SK-N-SH (cell line): ENCODE measurements around the gene S100B. TPM values are rescaled to one million over a fixed set of nuclear protein-coding genes. Genes with fewer than 3 reads are reported as not detected.

ENCODE experiments used
- CTCF ChIA-PET: fragments of 300-600, 350-600 bp; formaldehyde crosslinking; extraction: SDS; loops from one replicate; lab custom pipeline; 2021; lab: Yijun Ruan, JAX
- POLR2A ChIA-PET: fragments of 350-600 bp; sonication (Branson Sonifier 250); formaldehyde crosslinking; extraction: SDS; loops from one replicate; lab custom pipeline; 2020; ENCODE audit warnings: antibody characterized with exemption, inconsistent platforms; lab: Yijun Ruan, JAX
- DNase-seq: peaks from one replicate; pipeline ENCODE4 v3.0.0; 2012
- H2AFZ ChIP-seq: fragments of 200-600 bp; sonication (generic); 2 replicates; pipeline ENCODE4 v1.8.1; 2016; ENCODE audit warnings: antibody characterized with exemption, mild to moderate bottlenecking, low read depth
- H3F3A ChIP-seq: fragments of 200-600 bp; sonication (generic); replicated peaks from 2 replicates; pipeline ENCODE3; 2016; ENCODE audit warnings: antibody characterized with exemption, mild to moderate bottlenecking; ENCODE audit not compliant: insufficient read depth
- H3K27ac ChIP-seq, 2 experiments: fragments of 200-500 bp in 1 of 2; fragments of 200-600 bp in 1 of 2; sonication (Bioruptor generic) in 1 of 2; sonication (generic), shearing (Covaris generic) in 1 of 2; 2 replicates each; pipeline versions ENCODE4 v1.5.1 to v1.6.1; 2014 to 2016; ENCODE audit warnings: low read depth in 2 of 2, inconsistent platforms in 1 of 2, low read length in 1 of 2, mild to moderate bottlenecking in 1 of 2, mixed read lengths in 1 of 2
- H3K27me3 ChIP-seq: fragments of 200-600 bp; sonication (generic), shearing (Covaris generic); 2 replicates; pipeline ENCODE4 v1.6.1; 2016; ENCODE audit warnings: mixed run types; ENCODE audit not compliant: insufficient read depth
- H3K36me3 ChIP-seq, 2 experiments: fragments of 200-500 bp in 1 of 2; fragments of 200-600 bp in 1 of 2; sonication (Bioruptor generic) in 1 of 2; sonication (generic) in 1 of 2; replicated peaks in 1 of 2; 2 replicates each; pipeline versions ENCODE3 to v1.5.1; 2014 to 2016; ENCODE audit warnings: low read length in 1 of 2, mild to moderate bottlenecking in 1 of 2; ENCODE audit not compliant: insufficient read depth in 2 of 2, control insufficient read depth in 1 of 2
- H3K4me1 ChIP-seq, 2 experiments: fragments of 200-500 bp in 1 of 2; fragments of 200-600 bp in 1 of 2; sonication (Bioruptor generic) in 1 of 2; sonication (generic), shearing (Covaris generic) in 1 of 2; 2 replicates each; pipeline versions ENCODE4 v1.5.1 to v1.6.1; 2014 to 2016; ENCODE audit warnings: low read depth in 1 of 2, low read length in 1 of 2, mixed run types in 1 of 2; ENCODE audit not compliant: insufficient read depth in 2 of 2, control insufficient read depth in 1 of 2
- H3K4me2 ChIP-seq: fragments of 200-600 bp; sonication (generic), shearing (Covaris generic); 2 replicates; pipeline ENCODE4 v1.6.1; 2017; ENCODE audit warnings: mixed run types
- H3K4me3 ChIP-seq, 2 experiments: fragments of 200-500 bp in 1 of 2; fragments of 200-600 bp in 1 of 2; sonication (Bioruptor generic) in 1 of 2; sonication (generic), shearing (Covaris generic) in 1 of 2; 2 replicates each; pipeline versions ENCODE4 v1.5.1 to v1.8.1; 2014 to 2016; ENCODE audit warnings: low read depth in 2 of 2, inconsistent platforms in 1 of 2, low read length in 1 of 2, mild to moderate bottlenecking in 1 of 2, mixed read lengths in 1 of 2, moderate library complexity in 1 of 2
- H3K79me2 ChIP-seq: fragments of 200-600 bp; sonication (generic); 2 replicates; pipeline ENCODE4 v1.8.1; 2017; ENCODE audit warnings: mild to moderate bottlenecking; ENCODE audit not compliant: insufficient read depth
- H3K9ac ChIP-seq: fragments of 200-600 bp; sonication (generic); 2 replicates; pipeline ENCODE4 v1.6.1; 2017; ENCODE audit warnings: mixed run types
- H3K9me2 ChIP-seq: fragments of 200-600 bp; sonication (generic); 2 replicates; pipeline ENCODE4 v1.6.1; 2017; ENCODE audit warnings: mixed run types
- H3K9me3 ChIP-seq: fragments of 200-600 bp; sonication (generic); 2 replicates; pipeline ENCODE4 v1.6.1; 2017; ENCODE audit warnings: mixed run types, mild to moderate bottlenecking, moderate library complexity
- H4K20me1 ChIP-seq: fragments of 200-600 bp; sonication (generic); 2 replicates; pipeline ENCODE4 v1.6.1; 2017; ENCODE audit warnings: mild to moderate bottlenecking, mixed run types; ENCODE audit not compliant: insufficient read depth
- CTCF ChIP-seq: fragments of 200-600 bp; sonication (generic); IDR thresholded peaks from 2 replicates; pipeline ENCODE4 v1.6.1; 2017; ENCODE audit warnings: antibody characterized with exemption, mild to moderate bottlenecking, moderate library complexity
- ELF1 ChIP-seq: IDR thresholded peaks from 2 replicates; pipeline ENCODE4 v1.4.0; 2012
- EZH2phosphoT487 ChIP-seq: fragments of 200-600 bp; sonication (generic); IDR thresholded peaks from 2 replicates; pipeline ENCODE4 v1.6.1; 2017; ENCODE audit warnings: low read depth, mixed run types, mild to moderate bottlenecking, antibody characterized with exemption, moderate library complexity, borderline replicate concordance
- FOSL2 ChIP-seq: IDR thresholded peaks from 2 replicates; pipeline ENCODE4 v1.4.0; 2012; ENCODE audit warnings: low read depth, mild to moderate bottlenecking, moderate library complexity, borderline replicate concordance
- GABPA ChIP-seq: IDR thresholded peaks from 2 replicates; pipeline ENCODE4 v1.4.0; 2012; ENCODE audit warnings: low read depth, mild to moderate bottlenecking
- IRF3 ChIP-seq: fragments of 150-350 bp; IDR thresholded peaks from 2 replicates; pipeline ENCODE4 v1.6.1; 2016; ENCODE audit warnings: mild to moderate bottlenecking, low read depth, low read length
- JUND ChIP-seq: IDR thresholded peaks from 2 replicates; pipeline ENCODE4 v1.4.0; 2012
- MAX ChIP-seq: IDR thresholded peaks from 2 replicates; pipeline ENCODE4 v1.4.0; 2012; ENCODE audit warnings: low read depth
- MEF2A ChIP-seq: IDR thresholded peaks from 2 replicates; pipeline ENCODE4 v1.4.0; 2012; ENCODE audit warnings: low read depth, borderline replicate concordance
- NRF1 ChIP-seq: IDR thresholded peaks from 2 replicates; pipeline ENCODE4 v1.6.1; 2012; ENCODE audit warnings: low read depth, mild to moderate bottlenecking, low read length
- POLR2AphosphoS5 ChIP-seq: IDR thresholded peaks from 2 replicates; pipeline ENCODE4 v1.6.1; 2012; ENCODE audit warnings: low read depth, low read length
- RCOR1 ChIP-seq: fragments of 150-350 bp; IDR thresholded peaks from 2 replicates; pipeline ENCODE4 v1.6.1; 2017; ENCODE audit warnings: antibody characterized with exemption, low read length
- RFX5 ChIP-seq: IDR thresholded peaks from 2 replicates; pipeline ENCODE4 v1.6.1; 2012; ENCODE audit warnings: mild to moderate bottlenecking, improper control_type of control experiment, low read length
- RXRA ChIP-seq: IDR thresholded peaks from 2 replicates; pipeline ENCODE4 v1.4.0; 2012; ENCODE audit warnings: low read depth, mild to moderate bottlenecking, borderline replicate concordance
- TCF12 ChIP-seq: IDR thresholded peaks from 2 replicates; pipeline ENCODE4 v1.4.0; 2012
- TEAD4 ChIP-seq: IDR thresholded peaks from 2 replicates; pipeline ENCODE4 v1.4.0; 2012; ENCODE audit warnings: mild to moderate bottlenecking, borderline replicate concordance; ENCODE audit not compliant: insufficient read depth
- USF2 ChIP-seq: fragments of 150-350 bp; IDR thresholded peaks from 2 replicates; pipeline ENCODE4 v1.6.1; 2017; ENCODE audit warnings: antibody characterized with exemption, low read length, low read depth, borderline replicate concordance
- YY1 ChIP-seq: IDR thresholded peaks from 2 replicates; pipeline ENCODE4 v1.4.0; 2012; ENCODE audit warnings: low read depth, mild to moderate bottlenecking
- WGBS: methylation state at CpG from one replicate; pipeline ENCODE4 v1.1.6; 2017; ENCODE audit warnings: low lambda C conversion rate; 5-methylcytosine and 5-hydroxymethylcytosine counted together
- polyA plus RNA-seq, 3 experiments: library from polyadenylated mRNA; depleted of rRNA; stranded (reverse); fragments of >200 nt; gene quantifications; 2 replicates each; pipeline ENCODE4 v1.2.3, GENCODE V29; 2012

Gene S100B
- polyA plus RNA-seq, 1 of the 3 experiments (the other 2 are of a cell fraction): 0.12 TPM

GRCh38 chr21:46564391-46564790 lies 40.5 kb downstream of the S100B start:
- Histone ChIP-seq H3F3A (no peaks in the 10 kb centered on the region), H3K9ac (no peak overlapping the region), H3K4me1 (no peaks in the 10 kb centered on the region), H3K4me3 (no peak overlapping the region), H3K36me3 (peaks cover 36 to 85% of the 10 kb centered on the region in 2 experiments), H3K27ac (no peak overlapping the region), H3K79me2 (no peaks in the 10 kb centered on the region), H2AFZ (no peak overlapping the region), H3K4me2 (no peak overlapping the region), H3K9me3 (no peaks in the 10 kb centered on the region), H4K20me1 (no peaks in the 10 kb centered on the region), H3K9me2 (no peaks in the 10 kb centered on the region), H3K27me3 (no peaks in the 10 kb centered on the region)
- POLR2A ChIA-PET: no interaction called here
- 100% methylated on average over 3 of the region's 10 CpGs for WGBS
- TF ChIP-seq TCF12 (no peak), ELF1 (no peak), GABPA (no peak), RCOR1 (no peak), TEAD4 (no peak), RXRA (no peak), FOSL2 (no peak)
- CTCF ChIA-PET: interaction anchor here (0.8 kb wide), 1 partner anchor 30 kb away, joined by 5 read pairs; no protein-coding TSS in a partner anchor
- DNase-seq: no peak

- no peak overlapping the region for H3K9ac ChIP-seq
- H3K4me3 ChIP-seq: no peak overlapping the region
- H3K27me3 ChIP-seq: no peaks in the 10 kb centered on the region
- no peak overlapping the region for H3K4me2 ChIP-seq
- TF ChIP-seq JUND (no peak), TEAD4 (no peak), FOSL2 (no peak), POLR2AphosphoS5 (no peak), YY1 (no peak), RXRA (no peak)
- no peak overlapping the region for H2AFZ ChIP-seq
- no peaks in the 10 kb centered on the region for H3F3A ChIP-seq
- H3K9me3 ChIP-seq: no peaks in the 10 kb centered on the region
- ChIA-PET CTCF (no interaction called here), POLR2A (no interaction called here)
- H3K4me1 ChIP-seq: no peaks in the 10 kb centered on the region
- H4K20me1 ChIP-seq: no peaks in the 10 kb centered on the region
- 87% methylated on average over 8 of the region's 14 CpGs for WGBS
- H3K79me2 ChIP-seq: no peaks in the 10 kb centered on the region
- H3K27ac ChIP-seq: no peak overlapping the region
- H3K36me3 ChIP-seq: peaks cover 30 to 82% of the 10 kb centered on the region in 2 experiments
- DNase-seq: peak; percentile 26
- no peaks in the 10 kb centered on the region for H3K9me2 ChIP-seq
Observed at GRCh38 chr21:46562964-46563607, 41.8 kb downstream of the S100B start.

- Histone ChIP-seq H3K9me3 (no peaks in the 10 kb centered on the region), H3K4me1 (no peaks in the 10 kb centered on the region), H3K9me2 (no peaks in the 10 kb centered on the region), H3K4me2 (no peak overlapping the region), H3K79me2 (no peaks in the 10 kb centered on the region), H3K27ac (no peak overlapping the region), H3K9ac (no peak overlapping the region), H3K4me3 (no peak overlapping the region), H3K27me3 (no peaks in the 10 kb centered on the region), H4K20me1 (no peaks in the 10 kb centered on the region), H3K36me3 (peaks cover 25 to 84% of the 10 kb centered on the region in 2 experiments), H3F3A (no peaks in the 10 kb centered on the region), H2AFZ (no peak overlapping the region)
- DNase-seq: no peak
- ChIA-PET CTCF (no interaction called here), POLR2A (no interaction called here)
- TF ChIP-seq RFX5: no peak
- no peak for TF ChIP-seq MAX
- TF ChIP-seq MEF2A: no peak
- TF ChIP-seq USF2: no peak
- no peak for TF ChIP-seq JUND
- no peak for TF ChIP-seq EZH2phosphoT487
- TF ChIP-seq NRF1: no peak
- TF ChIP-seq IRF3: no peak
- no peak for TF ChIP-seq CTCF
- WGBS: 80% methylated on average over 5 of the region's 10 CpGs
Observed at GRCh38 chr21:46562472-46562871, 42.4 kb downstream of the S100B start.
